ENCODE results near the gene IQUB.
"Not testable (repeated sequence)": the region's sequence is repeated elsewhere in the genome, so short reads cannot be mapped to it uniquely, and the experiment has no call there.

Gene IQUB

DNA sequence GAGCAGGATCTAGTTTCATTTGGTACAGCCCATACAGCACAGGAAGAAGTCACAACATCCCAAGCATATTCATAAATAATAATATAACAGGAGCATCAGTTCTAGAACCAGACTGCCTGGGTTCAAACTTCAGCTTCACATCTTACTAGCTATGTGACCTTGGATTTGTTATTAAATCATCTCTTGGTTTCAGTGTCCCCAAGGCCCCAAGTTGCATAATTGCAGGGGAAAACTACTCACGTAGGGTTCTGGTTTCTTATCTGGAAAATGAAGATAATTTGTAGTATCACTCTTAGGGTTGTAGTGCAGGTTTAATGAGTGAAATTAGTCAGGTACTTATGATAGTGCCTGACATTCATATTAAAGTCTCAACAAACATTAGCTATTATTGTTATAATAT lies 5.5 kb upstream of the IQUB start:
- no peak for DNase-seq (ENCODE audit: low spot score)

DNA sequence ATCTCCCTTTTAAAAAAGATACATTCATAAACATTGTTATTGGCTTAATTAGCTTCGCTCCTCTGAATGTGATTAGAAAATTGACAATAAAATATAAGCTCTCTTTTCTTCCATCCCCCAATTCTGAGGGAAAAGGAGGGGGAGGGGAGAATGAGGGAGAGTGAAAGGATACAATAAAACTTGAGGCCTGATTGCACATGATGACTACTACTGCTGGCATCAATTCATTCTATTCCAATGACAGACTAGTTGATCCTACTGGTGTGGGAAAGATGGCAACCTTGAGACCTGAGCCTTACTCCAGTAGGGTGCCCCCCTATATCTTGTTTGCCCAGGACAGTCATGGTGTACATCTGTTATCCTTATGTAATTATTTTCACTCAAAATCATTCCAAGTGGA lies 4.5 kb upstream of the IQUB start:
- DNase-seq (ENCODE audit: low spot score) = no peak

DNA sequence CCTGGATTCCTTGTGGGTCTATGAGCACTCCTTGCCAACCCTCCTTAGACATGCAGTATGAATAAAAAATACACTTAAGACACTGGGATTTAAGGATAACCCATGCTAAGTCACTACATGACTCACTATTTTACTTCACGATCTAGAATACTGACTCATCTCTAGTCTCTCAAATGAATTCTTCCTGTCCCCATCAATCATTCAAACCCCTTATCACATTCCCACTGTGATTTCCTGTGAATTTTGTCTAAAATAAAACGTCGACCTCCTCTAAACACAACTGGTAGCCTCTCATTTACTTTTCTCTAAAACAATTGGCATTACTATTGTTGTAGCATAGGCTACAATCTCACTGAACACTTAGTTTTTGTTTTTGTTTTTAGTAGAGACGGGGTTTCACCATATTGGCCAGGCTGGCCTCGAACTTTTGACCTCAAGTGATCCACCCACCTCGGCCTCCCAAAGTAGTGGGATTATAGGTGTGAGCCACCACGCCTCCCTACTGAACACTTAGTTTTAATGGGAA lies 3.9 kb upstream of the IQUB start:
- peak; percentile 23 for DNase-seq (ENCODE audit: low spot score)

DNA sequence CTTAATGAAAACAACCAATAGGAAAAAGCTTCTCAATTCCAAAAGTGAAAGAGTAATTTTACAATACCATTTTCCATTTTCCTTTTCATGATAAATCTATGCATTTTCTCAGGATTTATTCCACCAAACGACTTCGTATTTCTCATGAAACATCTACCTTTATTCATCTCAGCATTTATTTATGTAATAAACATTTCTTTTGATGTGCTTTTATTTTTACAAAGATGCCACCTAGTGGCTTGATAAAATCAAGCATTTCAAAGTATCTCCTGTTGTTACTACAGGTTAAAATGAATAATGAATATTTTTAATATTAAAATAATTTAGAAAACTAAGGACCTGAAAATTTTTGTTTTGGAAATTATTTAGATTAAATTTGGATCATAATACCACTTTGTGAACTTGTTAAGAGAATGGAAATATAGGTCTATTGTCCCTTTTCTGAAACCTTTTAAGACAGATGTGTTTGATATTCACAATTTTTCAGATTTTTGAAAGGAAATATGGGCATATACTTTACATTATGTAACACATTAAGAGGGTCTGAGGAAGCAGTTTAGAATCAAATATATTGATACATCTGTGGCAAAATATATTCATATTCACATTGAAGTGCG lies 2.7 kb upstream of the IQUB start:
- DNase-seq (ENCODE audit: low spot score) = no peak

DNA sequence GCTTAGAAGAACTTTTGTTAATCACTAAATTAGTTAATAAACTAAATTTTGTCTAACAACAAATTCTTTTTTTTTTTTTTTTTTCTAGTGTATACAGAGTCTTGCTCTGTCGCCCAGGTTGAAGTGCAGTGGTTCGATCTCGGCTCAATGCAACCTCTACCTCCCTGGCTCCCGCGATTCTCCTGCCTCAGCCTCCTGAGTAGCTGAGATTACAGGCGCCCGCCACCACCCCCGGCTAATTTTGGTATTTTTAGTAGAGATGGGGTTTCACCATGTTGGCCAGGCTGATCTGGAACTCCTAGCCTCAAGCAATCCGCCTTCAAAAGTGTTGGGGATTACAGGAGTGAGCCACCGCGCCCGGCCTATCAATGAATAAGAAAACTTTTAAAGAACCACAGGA lies 1.1 kb upstream of the IQUB start:
- DNase-seq (ENCODE audit: low spot score) = no peak

DNA sequence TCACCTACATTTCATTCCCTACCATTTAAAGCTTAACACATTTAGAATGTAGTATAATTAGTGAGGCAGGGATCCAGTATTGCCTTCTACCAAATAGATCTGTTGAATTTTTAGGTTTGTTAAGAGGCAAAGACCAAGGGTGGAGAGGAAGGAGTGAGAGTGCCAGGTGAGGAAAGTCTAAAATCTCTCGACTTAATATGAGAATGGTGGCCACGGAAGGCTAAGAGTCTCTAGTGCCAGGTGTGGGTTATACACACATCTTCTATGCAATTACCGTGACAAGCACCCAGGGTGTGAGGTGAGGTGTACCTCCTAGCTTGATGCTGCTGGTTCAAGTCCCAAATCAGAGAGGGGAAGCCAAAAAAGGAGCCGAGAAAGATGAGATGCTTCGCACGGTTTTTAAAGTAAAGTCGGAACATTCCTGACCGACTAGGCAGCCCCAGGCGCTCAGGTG lies 439 bp downstream of the IQUB start:
- DNase-seq (ENCODE audit: low spot score) = no peak

DNA sequence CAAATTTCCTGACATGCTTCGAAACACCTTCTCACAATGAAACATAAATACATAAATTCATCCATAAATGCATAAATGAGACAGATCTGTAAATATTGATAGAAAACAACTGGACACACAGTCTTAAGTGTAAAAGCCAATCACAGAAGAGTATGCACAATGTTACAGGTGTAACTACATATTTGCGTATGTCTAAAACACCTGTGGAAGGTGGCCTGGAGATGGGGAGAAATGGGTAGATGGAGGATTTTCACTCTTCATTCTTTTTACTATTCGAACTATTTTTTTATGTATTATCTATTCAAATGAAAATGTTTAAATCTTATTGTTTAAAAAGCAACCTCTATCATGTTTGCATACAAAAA lies 860 bp downstream of the IQUB start:
- DNase-seq (ENCODE audit: low spot score) = no peak

DNA sequence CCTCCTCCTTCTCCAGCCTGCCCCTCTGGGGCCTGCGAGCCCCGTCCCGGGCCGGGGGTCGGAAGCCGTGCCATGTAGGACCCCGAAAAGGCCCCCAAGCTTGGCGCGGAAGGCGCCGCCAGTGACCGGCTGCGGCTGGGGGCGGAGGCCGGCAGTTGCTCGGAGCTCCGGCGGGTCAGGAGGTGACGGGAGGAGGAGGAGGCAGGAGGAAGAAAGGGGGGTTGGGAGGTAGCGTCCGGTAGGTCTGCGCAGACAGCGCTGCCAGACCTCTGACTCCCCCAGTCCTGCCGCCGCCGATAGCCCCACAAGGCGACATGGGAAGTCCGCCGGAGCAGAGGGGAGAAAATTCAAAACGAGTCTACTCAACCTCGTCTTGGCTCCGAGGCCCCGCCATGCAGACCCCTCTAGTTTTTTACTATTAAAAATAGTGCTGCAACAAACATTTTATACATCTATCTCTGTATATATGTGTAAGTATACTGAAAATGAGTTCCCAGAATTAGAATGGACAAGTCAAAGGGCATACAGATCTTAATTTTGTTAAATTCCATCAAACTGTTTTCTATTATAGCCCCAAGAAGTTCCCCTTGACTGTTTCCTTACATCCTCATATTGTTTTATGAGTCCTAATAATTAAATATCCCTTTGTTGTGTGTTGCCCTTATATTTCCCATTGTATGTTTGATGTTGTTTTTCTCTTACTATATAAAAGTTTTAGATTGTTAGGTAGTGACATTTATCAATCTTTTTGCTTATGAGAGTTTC lies 1.4 kb downstream of the IQUB start:
- DNase-seq (ENCODE audit: low spot score) = not testable (repeated sequence)

DNA sequence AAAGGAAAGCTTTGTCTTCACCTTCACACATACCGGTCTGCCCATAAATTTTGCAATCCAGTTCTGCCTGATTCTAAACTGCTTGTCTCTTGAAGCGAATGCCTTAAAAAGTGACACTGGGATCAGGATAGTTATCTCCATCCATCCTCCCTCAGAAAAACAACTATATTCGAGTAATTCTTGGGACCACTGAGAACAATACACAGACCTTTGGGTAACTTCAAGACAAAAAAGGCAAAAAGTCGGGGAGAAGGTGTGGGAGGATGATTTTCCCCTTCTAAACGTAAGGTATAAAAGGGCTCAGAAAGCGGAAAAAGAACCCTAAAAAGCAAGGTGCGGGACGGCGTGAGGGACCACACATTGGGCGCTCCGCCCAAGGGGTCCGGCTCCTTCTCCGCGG lies 2.1 kb downstream of the IQUB start:
- not testable (repeated sequence) for DNase-seq (ENCODE audit: low spot score)

DNA sequence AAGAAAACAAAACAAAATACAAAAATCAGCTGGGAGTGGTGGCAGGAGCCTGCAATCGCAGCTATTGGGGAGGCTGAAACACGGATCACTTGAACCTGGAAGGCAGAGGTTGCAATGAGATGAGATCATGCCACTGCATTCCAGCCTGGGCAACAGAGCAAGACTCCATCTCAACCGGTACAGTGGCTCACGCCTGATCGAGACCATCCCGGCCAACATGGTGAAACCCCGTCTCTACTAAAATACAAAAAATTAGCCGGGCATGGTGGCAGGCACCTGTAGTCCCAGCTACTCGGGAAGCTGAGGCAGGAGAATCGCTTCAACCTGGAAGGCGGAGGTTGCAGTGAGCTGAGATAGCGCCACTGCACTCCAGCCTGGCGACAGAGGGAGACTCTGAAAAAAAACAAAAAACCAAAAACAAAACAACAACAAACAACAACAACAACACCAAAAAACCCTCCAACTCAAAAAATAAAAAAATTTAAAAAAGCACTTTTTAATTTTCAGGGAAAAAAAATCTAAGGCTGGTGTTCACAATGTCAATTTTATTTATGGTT lies 4.3 kb downstream of the IQUB start:
- not testable (repeated sequence) for DNase-seq (ENCODE audit: low spot score)

DNA sequence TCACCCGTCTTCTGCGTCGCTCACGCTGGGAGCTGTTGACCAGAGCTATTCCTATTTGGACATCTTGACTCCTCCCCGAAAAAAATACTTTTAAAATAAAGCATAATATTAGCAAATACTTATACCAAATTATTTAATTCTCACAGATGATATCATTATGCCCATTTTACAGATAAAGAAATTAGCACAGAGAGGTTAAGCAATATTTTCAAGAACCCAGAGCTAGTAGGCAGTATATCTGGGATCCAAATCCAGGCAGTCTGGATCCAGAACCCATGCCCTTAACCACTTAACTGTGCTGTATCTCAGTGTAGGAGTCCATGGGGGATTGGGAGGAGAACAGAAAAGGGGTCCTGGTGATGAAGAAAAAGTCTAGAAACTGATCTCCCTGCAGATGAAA lies 6.1 kb downstream of the IQUB start:
- no peak for DNase-seq (ENCODE audit: low spot score)

DNA sequence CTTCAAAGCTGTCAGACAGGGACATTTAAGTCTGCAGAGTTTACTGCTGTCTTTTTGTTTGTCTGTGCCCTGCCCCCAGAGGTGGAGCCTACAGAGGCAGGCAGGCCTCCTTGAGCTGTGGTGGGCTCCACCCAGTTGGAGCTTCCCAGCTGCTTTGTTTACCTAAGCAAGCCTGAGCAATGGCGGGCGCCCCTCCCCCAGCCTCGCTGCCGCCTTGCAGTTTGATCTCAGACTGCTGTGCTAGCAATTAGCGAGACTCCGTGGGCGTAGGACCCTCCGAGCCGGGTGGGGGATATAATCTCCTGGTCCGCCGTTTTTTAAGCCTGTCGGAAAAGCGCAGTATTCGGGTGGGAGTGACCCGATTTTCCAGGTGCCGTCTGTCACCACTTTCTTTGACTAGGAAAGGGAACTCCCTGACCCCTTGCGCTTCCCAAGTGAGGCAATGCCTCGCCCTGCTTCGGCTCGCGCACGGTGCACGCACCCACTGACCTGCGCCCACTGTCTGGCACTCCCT lies 6.6 kb downstream of the IQUB start:
- DNase-seq (ENCODE audit: low spot score) = not testable (repeated sequence)

DNA sequence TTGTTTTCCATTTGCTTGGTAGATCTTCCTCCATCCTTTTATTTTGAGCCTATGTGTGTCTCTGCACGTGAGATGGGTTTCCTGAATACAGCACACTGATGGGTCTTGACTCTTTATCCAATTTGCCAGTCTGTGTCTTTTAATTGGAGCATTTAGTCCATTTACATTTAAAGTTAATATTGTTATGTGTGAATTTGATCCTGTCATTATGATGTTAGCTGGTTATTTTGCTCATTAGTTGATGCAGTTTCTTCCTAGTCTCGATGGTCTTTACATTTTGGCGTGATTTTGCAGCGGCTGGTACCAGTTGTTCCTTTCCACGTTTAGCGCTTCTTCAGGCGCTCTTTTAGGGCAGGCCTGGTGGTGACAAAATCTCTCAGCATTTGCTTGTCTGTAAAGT lies 7.9 kb downstream of the IQUB start:
- not testable (repeated sequence) for DNase-seq (ENCODE audit: low spot score)

DNA sequence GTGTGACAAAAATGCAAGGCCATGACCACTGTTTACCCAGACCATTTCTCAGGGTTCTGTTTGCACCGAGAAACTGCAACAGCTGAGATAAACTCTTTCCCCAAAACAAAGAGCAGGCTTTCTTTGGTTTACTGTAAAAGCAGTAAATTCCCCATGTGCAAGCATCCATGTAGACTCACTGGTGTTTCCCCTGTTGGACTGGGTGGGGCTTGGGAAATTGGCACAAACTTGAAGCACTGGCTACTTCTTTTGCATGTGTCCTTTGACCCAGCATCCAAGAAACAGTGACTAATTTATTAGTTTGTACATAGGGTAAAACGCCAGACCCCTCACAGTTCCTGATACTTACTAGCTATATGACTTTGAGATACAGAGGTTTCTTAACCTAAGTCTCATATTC lies 12.3 kb downstream of the IQUB start:
- no peak for DNase-seq (ENCODE audit: low spot score)

DNA sequence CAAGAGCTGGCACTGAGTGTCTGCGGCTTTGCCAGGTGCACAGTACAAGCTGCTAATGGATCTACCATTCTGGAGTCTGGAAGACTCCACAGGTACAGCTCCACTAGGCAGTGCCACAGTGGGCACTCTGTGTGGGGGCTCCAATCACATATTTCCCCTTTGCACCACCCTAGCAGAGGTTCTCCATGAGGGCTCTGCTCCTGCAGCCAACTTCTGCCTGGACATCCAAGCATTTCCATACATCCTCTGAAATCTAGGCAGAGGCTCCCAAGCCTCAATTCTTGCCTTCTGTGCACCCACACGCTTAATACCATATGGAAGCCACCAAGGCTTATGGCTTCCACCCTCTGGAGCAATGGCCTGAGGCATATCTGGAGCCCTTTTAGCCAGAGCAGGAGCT lies 29.2 kb downstream of the IQUB start:
- DNase-seq (ENCODE audit: low spot score) = no peak

DNA sequence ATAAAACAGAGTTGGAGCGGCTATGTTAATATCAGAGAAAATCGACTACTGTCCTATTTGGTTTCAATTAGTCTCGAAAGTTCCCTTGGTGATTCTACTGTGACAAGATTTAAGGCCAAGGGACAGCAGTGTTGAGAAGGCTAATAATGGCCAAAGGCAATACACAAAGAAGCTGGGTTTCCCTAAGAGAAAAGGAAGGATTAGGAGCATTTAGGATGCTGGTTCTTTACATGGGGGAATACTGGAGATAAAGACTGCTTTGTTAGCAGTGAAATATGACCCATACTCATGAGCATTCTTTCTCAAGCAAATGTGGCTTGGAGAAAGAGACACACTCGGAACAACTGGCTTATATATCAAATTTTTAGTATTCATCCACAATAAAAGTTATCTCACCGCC lies 32.2 kb downstream of the IQUB start:
- no peak for DNase-seq (ENCODE audit: low spot score)

DNA sequence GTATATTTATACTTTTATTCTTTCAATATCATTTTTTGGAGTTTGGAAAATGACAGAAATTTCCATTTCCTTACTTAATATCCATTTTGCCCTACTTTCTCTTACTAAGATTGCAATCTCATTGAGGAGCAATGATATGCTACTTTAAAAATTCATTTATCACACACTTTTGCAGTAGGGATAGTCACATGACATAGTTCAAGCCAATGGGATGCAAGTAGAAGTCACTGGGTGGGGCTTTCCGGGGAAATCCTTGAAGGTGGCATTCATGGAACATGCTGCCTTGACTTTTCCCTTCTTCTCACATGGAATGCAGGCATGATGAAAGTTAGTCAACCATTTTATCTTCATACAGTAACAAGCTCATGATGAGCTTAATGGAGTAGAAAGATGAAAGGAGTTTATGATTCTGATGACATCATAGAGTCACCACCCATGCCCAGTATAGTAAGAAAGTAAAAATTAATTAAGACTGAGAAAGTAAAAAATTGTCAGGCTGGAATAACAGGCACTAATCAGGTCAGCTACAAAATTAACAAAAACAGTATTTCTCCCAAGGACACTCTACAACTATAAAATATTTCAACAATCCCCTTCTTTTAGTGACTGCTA lies 33.4 kb downstream of the IQUB start:
- no peak for DNase-seq (ENCODE audit: low spot score)

DNA sequence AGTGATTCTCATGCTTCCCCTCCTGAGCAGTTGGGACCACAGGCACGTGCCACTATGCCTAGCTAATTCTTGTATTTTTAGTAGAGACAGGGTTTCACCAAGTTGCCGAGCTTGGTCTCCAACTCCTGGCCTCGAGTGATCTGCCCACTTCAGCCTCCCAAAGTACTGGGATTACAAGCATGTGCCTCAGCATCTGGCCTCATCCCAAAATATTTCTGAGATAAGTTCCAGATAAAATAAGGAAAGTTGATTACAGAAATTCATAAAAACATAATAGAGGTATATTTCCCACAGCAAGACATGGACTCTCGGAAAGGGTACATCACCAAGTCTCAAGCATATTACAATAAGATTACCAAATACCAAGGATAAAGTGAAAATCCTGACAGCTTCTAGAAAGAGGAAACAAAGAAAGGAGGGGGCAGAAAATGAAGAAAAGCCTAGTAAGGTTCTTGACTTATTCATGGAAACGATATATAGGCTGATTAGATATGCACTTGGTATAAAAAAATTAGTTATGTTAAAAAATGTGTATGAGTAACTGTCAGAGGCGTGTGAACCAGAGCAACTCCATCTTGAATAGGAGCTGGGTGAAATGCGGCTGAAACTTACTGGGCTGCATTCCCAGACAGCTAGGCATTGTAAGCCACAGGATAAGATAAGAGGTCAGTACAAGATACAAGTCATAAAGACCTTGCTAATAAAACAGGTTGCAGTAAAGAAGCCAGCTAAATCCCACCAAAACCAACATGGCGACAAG lies 35.0 kb downstream of the IQUB start:
- DNase-seq (ENCODE audit: low spot score) = no peak

DNA sequence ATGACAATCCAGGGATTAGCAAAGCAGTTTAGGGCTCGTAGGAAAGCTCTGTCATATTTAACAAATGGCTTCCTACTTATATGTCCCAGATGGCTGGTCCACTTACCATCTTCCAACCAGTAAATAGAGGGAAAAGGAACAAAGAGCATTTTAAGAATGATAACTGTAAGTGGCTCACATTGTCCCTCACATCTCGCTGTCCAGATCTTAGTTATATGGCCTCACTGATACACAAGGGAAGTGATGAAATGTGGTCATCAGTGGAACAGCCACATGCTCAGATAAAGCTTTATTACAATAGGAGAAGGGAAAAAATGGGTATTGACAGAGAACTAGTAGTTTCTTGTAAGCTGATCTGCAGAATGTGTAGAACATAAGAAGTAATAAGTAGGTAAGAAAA lies 35.8 kb downstream of the IQUB start:
- DNase-seq (ENCODE audit: low spot score) = no peak

DNA sequence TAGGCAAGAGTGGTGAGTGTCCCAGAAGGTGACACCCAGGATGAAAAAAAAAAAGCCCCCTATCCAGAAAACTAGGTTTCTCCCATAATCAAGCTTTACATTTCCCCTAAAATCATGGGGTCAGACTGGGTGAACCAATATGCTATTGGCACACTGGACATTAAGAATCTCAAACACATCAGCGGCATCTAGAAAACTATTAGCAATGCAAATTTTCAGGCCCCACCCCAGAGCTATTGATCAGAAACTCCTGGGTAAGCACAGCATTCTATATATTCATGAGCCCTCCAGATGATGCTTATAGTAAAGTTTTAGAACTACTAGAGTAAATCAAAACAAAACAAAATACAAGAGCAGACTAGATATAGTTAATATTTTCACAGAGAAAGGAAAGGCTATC lies 36.4 kb downstream of the IQUB start:
- no peak for DNase-seq (ENCODE audit: low spot score)

DNA sequence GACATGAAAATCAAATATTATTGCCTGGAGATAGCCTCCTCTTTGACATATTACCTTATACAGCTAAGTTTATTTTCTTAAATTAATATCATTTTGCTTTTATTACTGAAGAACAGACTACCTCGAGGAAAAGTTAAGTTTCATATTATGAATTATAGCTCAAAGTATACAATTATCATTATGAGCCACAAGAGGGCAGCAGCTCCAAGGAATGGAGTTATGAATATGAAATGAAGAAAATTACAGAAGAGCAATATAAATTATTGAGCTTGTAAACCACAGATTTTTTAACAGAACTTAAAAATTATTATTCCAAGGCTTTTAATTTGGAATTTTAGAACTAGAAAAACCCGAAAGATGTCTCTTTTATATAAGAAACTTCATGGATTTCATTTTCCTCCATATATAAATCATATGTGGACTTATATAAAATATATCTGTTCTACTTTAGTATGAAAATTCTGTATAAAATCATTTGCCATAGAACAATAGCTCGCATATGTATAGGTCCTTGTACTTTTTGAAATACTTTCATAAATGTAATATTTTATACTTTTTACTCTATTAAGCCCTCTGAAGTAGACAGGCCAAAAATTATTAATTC lies 40.1 kb downstream of the IQUB start:
- DNase-seq (ENCODE audit: low spot score) = peak; percentile 12

DNA sequence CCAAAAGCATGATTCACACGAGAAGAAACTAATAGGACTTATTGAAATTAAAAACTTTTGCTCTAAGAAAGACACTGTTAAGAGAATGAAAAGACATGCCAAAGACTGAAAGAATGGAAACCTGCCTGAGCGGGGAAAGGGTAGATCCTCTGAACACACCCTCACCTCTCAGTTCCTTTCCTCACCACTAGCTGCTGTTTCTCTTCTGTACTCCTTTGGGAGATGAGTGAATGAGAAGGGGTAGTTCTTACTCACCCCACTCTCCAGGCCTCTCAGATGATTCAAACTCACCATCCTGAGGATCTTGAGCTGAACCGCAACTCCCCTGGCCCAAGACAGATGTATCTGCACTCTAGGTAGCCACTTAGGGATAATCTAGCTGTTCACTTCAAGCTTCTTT lies 41.9 kb downstream of the IQUB start:
- no peak for DNase-seq (ENCODE audit: low spot score)

Data from putamen (tissue), 1 donor.